GM12891 (cell line): Measurements from ENCODE around the gene BCL7A.

Experiments used
- PAX5 ChIP-seq: IDR thresholded peaks from 2 replicates; pipeline ENCODE4 v1.6.1; 2011; ENCODE audit warnings: low read length, moderate library complexity, mild to moderate bottlenecking; ENCODE audit not compliant: insufficient read depth, severe bottlenecking
- POLR2A ChIP-seq: IDR thresholded peaks from 2 replicates; pipeline ENCODE4 v1.6.1; 2011; ENCODE audit warnings: low read depth, low read length, control low read depth
- POLR2AphosphoS5 ChIP-seq: IDR thresholded peaks from 2 replicates; pipeline ENCODE4 v1.6.1; 2011; ENCODE audit warnings: low read depth, low read length, control low read depth
- POU2F2 ChIP-seq: IDR thresholded peaks from 2 replicates; pipeline ENCODE4 v1.6.1; 2011; ENCODE audit warnings: low read depth, mild to moderate bottlenecking, control low read depth, low read length, moderate library complexity
- SPI1 ChIP-seq: IDR thresholded peaks from 2 replicates; pipeline ENCODE4 v1.6.1; 2011; ENCODE audit warnings: low read depth, low read length, control low read depth
- TAF1 ChIP-seq: IDR thresholded peaks from 2 replicates; pipeline ENCODE4 v1.6.1; 2011; ENCODE audit warnings: low read depth, low read length, control low read depth

DNA sequence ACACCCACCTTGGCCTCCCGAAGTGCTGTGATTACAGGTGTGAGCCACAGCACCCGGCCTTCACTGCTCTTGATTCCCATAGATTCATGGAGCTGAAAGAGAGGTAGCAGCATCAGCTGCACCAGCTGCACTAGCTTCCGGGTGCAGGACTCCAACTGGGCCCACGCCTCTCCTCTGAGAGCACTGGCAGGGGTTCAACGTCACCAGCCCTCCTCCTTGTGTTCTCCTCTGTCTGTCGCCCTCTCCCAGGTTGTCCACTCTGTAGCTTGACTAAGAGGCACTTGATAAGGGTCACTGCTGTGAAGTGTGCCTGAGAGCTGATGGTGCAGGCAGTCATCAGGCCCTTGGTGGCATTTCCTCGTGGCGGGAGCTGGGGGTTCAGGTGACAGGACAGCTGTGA, 85.2 kb downstream of the BCL7A start:
- TF ChIP-seq TAF1 (no peak), POLR2AphosphoS5 (no peak), POLR2A (no peak), SPI1 (no peak), PAX5 (no peak), POU2F2 (no peak)
